Activated effector memory CD4-positive, alpha-beta T cell treated with anti-CD3 and anti-CD28 coated beads, Interleukin-2, amount 50 U/mL, for 16 hours (primary cell): ENCODE data around the gene COPRS.

Source experiments
- DNase-seq: peaks from one replicate; pipeline ENCODE4 v3.0.0-alpha.2; 2020

COPRS gene, protein sequence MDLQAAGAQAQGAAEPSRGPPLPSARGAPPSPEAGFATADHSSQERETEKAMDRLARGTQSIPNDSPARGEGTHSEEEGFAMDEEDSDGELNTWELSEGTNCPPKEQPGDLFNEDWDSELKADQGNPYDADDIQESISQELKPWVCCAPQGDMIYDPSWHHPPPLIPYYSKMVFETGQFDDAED

DNA sequence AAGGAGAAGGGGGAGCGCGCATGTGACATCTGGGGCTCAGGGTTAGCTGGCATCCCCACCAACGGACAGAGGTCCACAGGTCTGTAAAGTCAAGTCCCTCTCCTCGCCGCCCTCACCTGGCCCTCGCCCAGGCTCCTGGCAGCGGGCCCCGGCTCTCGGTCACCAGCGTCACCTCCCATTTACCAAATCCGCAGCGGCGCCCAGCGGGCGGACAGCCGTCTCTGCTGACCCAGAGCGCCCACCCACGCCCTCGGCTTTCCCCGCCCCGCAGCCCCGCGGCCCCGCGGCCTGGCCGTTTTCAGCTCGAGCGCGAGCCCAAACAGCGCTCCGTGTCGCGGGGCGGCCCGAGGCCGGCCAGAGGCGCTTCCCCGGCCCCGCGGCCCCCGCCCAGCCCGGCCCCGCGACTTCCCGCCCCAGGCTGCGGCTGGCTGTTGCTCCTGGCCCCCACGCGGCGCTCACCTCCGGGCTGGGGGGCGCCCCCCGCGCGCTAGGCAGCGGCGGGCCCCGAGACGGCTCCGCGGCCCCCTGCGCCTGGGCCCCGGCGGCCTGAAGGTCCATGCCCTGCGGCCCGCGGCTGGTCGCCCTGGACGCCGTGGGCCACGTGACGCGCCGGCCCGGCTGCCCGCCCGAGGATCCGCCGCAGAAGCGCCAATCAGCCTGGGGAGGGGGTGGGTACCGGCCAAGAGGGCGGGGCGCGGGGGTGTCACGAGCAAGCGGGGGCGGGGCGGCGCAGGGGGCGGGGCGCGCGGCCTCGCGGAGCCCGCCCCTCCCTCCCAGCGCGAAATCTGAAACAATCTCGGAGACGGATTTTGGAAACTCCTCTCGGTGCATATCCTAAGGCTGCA, at the start of gene COPRS:
Gene COPRS, minus strand, starts transcription at position 603 of the 845 bp plus-strand sequence. Its CDS starts 45 bp downstream, at position 558.
- peak; percentile 93 for DNase-seq

DNA sequence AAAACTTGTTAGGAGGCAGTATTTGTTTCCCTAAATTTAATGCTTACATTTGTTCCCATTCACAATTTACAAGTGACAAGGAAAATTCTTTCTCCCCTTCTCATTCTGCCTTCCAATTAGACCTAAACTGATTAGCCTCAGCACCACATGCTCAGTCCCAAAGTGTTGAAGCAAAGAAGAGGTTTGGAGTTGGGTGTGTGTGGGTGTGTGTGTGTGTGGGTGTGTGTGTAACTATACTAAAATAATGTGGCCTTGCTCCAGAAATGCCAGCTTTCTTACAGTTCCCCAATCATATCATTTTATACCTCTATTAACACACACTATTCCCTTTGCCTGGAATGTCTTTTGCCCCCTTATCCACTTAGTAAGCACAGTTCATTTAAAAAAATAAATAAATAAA, 49.3 kb upstream of the COPRS start:
- no peak for DNase-seq

DNA sequence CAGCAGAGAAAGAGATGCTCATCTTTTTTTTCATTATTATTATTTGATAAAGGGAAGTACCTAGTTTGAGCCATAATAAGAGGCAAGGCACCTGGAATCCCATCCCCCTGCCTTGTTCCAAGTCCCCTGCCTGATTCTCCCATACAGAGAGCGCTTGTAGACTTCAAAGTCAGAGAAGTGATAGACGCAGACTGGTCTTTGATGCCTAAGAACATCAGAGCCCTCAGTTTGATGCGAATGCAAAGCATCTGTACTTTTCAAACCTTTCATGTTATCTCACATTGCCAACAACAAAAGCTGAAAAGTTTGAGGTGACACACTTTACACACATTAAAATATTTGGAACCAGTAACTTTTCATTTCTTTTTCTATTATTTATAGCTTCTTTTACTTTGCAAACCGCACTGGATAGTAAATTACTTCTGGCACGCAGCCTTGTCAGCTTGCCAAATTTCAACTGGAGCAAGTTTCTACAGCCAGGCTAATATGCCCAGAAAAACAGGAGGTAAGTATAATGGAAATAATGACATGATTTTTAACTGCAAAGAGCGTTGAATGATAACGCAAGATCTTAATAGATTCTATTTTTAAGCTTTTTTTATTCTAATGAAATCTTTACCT, 48.4 kb upstream of the COPRS start:
- peak; percentile 19 for DNase-seq

DNA sequence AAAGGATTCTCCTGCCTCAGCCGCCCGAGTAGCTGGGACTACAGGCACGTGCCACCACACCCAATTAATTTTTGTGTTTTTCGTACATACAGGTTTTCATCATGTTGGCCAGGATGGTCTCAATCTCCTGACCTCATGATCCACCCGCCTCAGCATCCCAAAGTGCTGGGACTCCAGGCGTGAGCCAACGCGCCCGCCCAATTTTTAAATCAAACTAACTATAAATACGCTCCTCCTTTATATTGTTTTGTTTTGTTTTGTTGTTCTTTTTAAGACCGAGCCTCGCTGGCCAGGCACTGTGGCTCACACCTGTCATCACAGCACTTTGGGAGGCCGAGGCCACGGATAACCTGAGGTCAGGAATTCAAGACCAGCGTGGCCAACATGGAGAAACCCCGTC, 44.4 kb upstream of the COPRS start:
- peak; percentile 51 for DNase-seq

DNA sequence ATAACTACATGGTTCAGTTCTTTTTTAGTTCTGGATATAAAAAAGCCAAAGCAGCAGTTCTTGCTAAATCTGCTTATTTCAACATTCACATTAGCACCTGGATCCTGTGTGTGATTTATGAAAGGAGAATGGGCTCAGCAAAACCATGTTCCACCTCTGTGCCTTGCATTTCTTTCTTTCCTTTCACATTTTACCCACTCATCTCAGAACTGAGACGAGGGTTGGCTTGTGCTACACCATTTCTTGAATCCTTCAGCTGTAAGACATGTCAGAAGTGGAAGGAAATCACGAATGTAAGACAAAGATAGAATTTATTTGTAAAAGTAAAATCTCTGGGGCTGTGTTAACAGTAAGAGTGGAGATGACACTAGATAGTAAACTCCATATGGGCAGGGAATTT, 43.6 kb upstream of the COPRS start:
- no peak for DNase-seq

DNA sequence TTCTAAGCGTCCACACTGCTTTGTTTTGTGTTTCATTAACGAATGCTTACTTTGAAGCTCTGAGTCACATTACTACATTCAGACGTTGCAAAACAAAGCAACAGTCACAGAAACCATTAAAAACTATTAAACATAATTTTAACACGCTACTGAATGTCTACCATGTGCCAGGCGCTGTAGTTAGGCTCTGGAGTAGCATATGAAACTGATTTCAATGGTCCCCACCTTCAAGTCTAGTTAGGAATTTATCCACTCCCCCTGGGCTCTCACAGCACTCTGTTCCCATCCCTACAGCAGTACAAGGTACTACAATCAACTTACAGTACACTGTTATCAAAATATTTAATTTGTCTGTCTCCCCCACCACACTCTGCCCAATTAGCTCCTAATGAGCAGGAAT, 41.8 kb upstream of the COPRS start:
- no peak for DNase-seq

DNA sequence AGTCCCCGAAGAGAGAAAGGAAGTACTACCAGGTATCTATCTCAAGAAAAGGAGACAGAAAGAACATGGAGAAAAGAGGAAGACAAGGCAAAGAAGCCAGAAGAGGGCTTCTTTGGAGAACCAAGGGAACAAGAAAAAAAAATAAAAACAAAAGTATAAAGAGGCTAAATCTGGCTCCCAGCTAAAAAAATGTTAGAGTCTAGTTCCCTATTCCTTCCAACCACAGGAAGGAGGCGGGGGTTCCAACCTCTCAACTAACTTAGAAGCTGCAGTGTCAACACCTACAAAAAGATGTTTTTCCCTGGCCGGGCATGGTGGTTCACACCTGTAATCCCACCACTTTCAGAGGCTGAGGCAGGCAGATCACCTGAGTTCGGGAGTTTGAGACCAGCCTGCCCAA, 29.1 kb upstream of the COPRS start:
- DNase-seq, result peak; percentile 9

DNA sequence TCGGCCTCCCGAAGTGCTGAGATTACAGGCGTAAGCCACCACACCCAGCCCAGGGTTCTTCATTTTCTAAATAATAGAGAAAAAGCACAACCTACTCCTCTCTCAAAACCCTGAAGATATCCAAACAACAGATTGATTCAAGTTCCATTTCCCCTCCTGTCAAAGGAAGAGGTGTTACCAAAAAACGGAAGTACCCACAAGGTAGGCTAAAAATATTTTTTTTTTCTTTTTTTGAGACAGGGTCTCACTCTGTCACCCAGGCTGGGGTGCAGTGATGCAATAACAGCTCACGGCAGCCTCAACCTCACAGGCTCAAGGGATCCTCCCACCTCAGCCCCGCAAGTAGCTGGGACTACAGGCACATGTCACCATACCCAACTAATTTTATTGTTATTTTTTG, 23.5 kb upstream of the COPRS start:
- peak; percentile 6 for DNase-seq

DNA sequence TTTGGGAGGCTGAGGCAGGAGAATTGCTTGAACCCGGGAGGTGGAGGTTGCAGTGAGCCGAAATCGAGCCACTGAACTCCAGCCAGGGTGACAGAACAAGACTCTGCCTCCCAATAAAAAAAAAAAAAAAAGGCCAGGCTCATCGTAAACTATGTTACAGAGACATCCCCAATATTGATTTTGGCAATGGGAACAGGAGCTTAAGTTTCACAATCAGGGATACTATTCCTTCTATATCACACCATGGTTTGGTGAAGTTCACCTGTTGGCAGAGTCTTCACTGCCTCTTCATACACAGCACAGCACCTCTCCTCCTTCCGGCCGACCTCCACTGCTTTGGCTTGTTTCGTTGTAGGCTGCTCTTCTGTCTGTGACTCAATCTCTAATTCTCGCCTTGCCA, 21.3 kb upstream of the COPRS start:
- peak; percentile 5 for DNase-seq

DNA sequence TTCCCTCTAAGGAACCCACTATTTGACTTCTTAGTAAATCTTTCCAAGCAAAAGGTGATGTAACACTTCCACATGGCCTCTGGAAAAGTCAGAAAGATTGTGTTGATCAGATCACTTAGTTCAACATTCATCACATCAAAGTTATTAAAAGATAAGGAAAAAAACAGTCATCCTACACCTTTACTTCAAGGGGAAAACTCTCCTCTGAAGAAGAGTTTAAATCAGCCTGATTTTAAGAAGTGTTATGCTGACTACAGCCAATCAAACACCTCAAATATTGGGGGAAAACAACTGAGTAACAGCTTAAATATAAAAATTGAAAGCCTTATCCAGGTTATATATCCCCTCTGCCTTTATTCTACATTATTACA, 19.6 kb upstream of the COPRS start:
- DNase-seq, result no peak

DNA sequence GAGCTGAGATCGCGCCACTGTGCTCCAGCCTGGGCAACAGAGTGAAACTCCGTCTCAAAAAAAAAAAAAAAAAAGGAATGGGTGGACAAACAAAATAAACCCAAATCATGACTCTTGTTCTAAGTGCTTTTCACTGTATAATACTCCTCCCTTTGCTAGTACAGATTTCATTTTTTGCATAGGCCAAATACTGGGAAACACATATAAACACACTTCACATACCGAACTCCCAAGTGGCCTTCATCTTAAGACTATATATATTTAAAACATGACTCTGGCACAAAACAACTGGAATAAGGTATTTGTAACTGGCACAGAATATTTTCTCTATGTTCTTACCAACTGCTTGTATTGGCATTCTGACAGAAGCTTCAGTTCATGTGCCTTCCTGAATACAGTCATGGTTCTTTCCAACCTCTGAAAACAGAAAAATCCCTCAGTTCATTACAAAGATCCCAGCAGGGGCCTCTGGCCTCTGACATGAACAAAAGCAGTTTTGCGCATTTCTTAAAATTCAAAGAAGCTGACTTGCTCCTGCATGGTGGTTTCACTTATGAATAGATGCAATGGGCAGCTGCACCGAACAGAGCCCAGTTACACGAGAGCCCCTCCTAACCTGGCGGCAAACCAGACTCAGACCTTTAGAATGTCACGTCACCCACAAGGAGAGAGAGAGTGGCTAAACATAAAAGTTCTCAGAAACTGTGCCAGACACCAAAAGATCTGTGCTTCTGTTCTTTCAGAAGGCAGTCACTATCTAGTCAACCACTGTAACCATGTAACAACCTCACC, 19.1 kb upstream of the COPRS start:
- DNase-seq, result peak; percentile 57

DNA sequence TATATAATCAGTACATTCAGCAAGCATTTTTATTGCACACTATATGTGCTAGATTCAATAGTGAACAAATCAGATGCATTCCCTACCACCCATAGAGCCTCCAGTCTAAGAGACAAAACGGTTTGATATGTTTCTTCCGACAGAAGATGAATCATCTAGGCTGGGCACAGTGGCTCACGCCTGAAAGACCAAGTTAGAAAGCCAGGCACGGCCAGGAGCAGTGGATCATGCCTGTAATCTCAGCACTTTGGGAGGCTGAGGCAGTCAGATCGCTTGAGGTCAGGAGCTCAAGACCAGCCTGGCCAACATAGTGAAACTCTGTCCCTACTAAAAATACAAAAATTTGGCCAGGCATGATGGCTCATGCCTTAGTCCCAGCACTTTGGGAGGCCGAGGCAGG, 18.3 kb upstream of the COPRS start:
- DNase-seq, result no peak

DNA sequence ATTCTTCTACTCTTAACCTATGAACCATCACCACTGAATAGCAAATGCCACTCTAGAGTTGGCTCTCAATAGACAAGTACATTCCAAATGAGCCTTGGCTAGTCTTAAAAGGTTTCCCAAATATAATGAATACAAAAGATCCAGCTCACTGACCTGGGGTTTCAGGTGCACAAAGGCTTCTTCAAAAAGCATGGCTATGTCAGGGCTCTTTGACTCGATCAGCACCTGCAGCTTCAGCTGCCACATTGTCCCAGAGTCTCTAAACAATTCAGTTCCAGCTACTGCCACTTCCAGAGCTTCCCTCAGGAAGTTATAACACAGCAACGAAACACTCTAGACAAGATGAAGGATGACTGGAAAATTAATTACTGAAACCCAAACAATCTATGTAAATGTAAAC, 16.0 kb upstream of the COPRS start:
- DNase-seq, result no peak

DNA sequence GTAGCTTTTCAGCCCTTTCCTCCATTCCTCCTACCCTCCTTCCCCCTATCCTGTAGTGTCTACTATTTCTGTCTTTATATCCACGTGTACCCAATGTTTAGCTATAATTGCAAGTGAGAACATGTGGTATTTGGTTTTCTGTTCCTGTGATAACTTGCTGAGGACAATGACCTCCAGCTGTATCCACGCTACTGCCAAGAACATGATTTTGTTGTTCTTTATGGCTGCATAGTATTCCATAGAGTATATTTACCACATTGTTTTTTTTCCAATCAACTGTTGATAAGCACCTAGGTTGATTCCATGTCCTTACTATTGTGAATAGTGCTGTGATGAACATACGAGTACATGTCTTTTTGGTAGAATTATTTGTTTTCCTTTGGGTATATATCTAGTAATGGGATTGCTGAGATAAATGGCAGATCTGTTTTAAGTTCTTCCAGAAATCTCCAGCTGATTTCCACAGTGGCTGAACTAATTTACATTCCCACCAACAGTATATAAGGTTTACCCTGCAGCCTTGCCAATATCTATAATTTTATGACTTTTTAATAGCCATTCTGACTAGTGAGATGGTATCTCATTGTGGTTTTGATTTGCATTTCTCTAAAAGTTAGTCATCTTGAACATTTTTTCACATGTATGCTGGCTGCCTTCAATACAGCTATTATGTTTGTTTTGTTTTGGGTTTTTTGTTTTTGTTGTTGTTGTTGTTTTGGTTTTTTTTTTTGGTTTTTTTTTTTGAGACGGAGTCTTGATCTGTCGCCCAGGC, 10.9 kb upstream of the COPRS start:
- DNase-seq, result no peak

DNA sequence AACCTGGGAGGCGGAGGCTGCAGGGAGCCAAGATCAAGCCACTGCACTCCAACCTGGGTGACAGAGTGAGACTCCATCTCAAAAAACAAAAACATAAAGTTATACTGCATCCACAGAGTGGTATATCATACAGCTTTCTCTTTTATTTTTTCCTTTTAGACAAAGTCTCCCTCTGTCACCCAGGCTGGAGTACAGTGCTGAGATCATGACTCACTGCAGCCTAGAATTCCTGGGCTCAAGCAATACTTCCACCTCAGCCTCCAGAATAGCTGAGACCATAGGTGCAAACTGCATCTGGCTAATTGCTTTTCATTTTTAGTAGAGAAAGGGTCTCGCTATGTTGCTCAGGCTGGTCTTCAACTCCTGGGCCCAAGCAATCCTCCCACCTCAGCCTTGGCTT, 10.0 kb upstream of the COPRS start:
- DNase-seq, result no peak

DNA sequence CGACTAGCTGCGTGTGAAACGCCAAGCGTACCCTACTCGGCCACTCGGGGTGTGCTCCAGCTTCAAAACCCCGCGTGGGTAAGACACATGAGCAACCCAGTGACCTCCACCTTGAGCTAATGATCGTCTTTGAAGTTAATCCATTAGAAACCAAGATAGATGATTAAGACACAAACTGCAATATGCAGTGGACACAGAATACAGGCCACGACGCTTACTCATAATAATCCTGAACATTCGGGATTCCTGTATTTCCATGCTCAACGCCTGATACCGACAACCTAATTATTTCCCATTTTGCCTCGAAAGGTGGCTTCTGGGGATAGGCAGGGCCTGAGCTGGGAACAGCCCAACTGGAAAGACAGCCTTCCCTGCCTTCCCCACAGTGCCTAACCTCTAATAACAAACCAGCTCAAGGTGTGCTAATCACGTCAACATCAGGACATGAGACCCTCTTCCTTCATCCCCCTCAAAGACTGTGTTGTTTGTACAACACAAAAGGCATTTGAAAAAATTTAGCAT, 504 bp upstream of the COPRS start:
- DNase-seq, result no peak

DNA sequence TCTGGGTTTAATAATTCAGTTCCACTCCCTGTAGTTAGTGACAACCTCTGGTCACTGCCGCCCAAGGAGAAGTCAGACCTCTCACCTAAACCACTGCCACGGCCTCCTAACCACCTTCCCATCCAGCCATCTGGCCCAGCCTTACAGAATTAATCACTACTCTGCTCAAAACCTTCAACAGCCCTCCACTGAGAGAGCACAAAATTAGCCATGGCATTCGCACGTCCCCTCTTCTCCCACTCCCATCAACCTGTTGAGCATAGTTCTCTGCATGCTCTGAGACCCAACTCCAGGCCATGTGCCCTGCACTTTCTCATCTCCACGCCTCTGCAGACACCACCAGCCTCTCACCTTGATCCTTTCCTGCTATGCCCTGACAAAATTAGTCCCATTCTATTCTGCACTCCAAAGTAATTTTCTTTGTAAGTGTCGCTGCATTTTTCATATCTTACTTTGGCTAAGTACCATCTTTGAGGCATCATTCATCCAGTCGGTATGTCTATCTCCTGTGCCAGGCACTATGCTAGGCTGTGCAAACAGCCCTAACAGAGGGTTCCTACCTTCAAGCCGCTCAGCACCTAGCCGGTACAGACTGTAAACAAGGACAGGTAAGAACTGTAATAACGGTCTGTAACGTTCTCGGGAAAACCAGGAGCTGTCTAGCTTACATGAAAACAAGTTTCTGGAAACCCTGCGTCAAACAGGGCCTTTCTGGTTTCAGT, 963 bp downstream of the COPRS start:
- DNase-seq, result no peak

DNA sequence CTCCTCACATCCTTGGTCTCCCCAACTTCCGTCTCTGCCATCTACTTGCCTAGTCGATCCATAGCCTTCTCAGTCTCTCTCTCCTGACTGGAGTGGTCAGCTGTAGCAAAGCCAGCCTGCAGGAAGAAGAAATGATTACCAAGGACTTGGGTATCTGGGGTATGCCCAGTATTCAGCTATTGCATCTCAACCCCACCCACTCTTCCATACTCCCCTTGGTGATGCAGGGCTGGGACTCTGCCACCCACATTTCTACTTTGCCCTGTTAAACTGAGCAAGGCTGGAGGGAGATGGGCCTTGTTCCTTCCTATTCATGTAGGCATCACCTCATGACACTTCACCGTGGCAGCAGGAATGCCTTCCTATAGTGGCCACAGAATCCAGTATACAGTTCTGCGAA, 2.3 kb downstream of the COPRS start:
- no peak for DNase-seq

DNA sequence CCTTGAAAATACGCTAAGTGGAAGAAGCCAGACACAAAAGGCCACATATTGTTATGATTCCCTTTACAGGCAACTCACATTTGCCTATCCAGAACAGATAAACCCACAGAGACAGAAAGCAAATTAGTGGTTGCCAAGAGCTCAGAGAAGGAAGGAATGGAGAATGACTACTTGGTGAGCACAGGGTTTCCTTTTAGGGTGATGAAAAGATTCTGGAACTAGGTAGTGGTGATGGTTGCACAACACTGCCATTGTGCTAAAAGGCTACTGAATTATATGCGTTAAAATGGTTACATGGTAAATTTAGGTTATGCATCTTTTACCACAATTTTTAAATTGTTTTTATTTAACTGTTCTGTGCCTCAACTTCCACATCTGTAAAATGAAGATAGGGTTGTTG, 4.4 kb downstream of the COPRS start:
- no peak for DNase-seq

DNA sequence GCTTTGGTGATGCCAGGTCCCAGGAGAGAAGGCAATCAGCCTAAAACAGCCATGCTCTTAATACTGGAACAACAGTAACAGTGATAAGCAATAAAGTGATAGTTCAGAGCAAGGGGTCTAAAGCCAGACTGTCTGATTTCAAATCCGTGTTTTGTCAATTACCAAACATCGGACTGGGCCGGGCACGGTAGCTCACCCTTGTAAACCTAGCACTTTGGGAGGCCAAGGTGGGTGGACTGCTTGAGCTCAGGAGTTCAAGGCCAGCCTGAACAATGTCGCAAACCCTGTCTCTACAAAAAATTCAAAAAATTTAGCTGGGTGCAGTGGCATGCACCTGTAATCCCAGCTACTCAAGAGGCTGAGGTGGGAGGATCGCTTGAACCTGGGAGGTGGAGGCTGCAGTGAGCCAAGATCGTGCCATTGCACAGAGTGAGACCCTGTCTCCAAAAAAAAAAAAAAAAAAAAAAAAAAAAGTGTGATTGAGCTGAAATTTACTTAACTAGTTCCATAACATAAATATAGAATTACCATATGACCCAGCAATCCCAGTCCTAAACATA, 5.1 kb downstream of the COPRS start:
- no peak for DNase-seq

DNA sequence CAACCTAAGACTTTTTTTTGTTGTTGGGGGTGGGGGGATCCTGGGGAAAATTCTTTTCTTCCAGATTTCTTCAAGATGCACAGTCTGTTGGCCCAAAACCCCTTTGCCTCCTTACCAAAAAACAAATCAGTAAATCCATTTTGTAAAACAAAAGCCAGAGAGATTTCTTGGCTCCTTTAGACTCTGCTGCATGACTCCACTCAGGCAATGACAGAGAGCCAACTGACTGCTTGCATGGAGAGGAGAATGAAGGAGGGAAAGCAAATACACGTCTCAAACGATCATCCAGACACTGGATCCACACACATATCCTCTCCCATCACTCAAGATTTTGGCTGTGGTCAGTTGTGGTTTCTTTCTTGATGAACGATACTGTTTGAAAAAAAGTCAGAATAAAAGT, 13.8 kb downstream of the COPRS start:
- DNase-seq, result no peak
